ENCODE measurements around the gene BSPRY.
"Not testable (repeated sequence)": the region's sequence is repeated elsewhere in the genome, so short reads cannot be mapped to it uniquely, and the experiment has no call there.

BSPRY gene

DNA sequence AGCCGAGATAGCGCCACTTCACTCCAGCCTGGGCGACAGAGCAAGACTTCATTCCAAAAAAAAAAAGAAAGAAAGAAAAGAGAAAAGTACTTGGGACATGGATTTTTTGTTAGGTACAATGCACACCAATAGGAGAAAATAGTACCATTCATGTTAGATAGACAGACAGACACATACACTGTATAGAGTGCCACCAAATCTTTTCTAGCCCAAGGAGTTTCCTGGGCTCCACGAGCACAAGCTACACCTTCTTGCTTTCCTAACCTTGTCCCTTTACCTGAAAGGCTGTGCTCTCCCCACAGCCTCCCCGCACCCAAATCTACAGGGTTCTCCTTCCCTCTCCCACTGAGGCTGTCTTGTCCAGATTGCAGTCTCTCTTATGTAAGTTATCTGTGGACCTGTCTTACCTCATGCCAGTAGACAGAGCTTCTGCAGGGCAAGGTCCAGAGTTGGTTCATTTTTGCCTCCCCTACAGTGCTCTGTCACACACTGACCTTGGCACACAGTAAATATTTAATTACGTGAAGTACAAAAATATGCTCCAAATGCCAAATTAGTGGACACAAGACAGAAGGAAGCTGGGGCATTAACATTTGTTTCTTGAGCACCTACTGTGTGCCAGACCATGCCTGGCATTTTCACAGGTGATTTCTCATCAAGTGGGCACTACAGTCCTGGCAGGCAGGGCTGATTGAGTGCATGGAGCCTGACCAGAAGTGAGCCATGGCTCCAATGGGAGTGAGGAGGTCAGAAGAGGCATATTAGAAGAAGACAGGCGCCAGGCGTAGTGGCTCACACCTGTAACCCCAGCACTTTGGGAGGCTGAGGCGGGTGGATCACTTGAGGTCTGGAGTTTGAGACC, 45.9 kb downstream of the BSPRY start:
- DNase-seq: no peak

DNA sequence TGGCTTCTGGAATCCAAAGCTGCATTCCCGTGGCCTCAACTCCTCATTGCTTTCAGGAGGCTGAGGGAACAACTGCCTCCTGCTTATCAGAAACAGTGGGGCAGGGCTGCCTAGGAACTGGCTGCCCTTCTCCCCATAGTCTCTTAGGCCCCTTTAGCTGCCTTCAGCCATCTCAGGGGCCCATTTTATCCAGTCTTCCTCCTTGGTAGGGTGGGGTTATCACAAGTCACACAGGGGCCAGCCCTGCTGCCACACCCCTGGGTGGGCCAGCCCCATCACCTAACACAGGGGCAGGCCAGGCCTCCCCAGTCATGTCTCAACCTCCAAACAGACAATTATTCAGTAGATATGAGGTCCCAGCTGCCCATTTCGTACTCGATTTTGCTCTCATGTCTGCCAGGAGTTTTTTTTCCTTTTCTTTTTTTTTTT, 47.9 kb downstream of the BSPRY start:
- no peak for DNase-seq

DNA sequence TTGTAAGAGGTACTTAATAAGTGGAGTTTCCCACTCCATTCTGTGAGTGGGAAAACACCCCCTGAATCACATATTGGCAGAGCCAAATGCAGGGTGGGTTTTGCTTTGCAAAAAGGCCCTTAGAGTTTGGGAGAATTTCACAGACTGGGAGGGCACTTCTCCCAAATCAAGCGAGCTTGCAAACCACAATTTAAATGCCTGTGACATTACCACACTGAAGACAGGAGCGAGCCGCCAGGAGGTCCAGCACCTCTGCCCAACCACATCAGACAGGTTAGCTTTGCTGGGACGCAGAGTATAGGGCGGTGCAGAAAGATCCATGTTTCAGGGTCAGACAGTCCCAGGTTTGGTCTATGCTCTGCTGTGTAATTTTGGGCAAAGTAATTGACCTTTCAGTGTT, 49.5 kb downstream of the BSPRY start:
- no peak for DNase-seq

DNA sequence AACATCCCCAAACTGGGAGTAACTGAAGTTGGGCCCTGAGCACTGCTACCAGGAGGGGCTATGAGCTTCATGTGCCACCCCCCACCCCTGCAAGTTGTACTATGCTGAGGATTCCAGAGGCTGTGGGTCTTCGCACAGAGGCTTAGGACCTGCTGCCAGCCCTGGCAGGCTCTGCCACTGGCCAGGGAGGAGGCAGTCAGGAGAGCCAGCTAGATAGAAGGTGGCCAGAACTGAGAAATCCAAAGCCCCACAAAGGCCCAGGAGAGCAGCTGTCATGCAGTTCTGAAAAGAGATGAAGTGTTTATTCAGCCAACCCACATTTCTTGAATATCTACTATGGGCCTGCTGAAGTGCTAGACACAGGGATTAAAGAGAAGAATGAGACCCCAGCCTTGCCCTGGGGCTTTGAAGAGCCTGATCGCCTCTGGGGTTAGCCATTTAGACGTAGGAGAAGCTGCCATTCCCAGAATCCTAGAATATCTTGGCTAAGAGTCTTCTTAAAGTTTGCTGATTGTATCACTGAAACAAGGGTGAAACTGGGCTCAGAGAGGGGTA, 50.4 kb downstream of the BSPRY start:
- no peak for DNase-seq

- DNase-seq: peak; percentile 100
These were observed 51.9 kb downstream of the BSPRY start, which contains the start of gene ALAD for GRCh38 chr9:113401027-113401792. ALAD (minus strand) TSS chr9:113401284; CDS start chr9:113393559, 7,725 bp downstream.

GRCh38 chr9:113403646-113404045, 54.3 kb downstream of the BSPRY start:
- no peak for DNase-seq

- DNase-seq: not testable (repeated sequence)
These were observed 57.0 kb downstream of the BSPRY start for GRCh38 chr9:113406353-113406752.

GRCh38 chr9:113406873-113407511, 57.7 kb downstream of the BSPRY start:
- DNase-seq: peak; percentile 76

GRCh38 chr9:113409481-113409880, 60.1 kb downstream of the BSPRY start:
- no peak for DNase-seq

GRCh38 chr9:113409883-113410206, 60.5 kb downstream of the BSPRY start:
- no peak for DNase-seq

DNA sequence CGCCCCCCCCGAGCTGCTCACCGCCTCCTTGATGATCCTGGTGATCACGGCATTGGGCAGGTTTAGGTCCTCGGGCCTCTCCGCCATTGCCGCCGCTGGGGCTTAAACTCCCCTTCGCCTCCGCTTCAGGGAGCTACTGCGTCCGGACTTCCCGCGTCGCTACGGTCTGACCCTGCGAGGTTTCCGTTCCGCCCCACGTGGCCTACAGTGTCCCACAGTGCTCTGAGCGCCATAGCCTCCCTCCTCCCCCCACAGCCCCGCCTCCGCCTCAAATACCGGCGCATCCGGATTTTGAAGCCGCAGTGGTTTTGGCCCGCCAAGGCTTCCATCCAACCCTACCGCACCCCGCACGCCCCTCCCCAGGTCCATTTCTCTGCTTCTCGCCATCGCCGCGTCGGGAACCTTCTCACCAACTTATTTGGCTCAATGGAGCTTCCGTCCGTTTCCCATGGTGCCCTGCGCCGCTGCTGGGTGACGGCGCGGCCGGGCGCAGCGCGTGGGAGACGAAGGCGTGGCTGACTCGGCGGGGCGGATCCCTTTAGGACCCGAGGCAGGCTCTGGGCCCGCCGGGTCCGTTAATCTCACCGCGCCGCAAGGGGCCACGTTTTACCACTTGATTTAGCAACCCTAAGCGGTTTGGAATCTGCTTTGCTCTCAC, 61.0 kb downstream of the BSPRY start, which contains the start of the genes C9orf43 and POLE3:
TSS of gene C9orf43 (plus strand) at position 541 of the 658 bp plus-strand sequence. CDS start 2,747 bp downstream, outside the sequence.
TSS of gene POLE3 (minus strand) at position 469 of the 658 bp plus-strand sequence. CDS start at position 87, 382 bp downstream.
- peak; percentile 99 for DNase-seq

- DNase-seq: no peak
These were observed 66.9 kb downstream of the BSPRY start for GRCh38 chr9:113416149-113416721.

DNA sequence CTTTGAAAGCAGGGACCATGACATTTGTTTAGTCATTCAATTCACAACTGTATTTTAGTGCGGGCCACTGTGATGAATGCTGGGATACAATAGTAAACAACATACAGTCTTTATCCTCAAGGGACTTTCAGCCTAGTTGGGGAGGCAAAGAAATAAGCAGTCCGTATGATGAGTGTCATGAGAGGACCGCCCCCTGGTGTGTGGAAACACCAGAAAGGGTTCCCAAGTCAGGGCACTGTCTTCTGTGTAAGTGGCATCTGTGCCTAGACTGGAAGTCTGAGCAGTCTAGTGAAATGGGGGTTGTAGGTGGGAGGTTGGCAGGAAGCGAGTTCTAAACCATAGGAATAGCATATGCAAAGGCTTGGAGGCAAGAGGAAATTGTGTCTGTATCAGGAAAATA, 68.0 kb downstream of the BSPRY start:
- DNase-seq: peak; percentile 9

Data from NCI-H69 (cell line).